GM13976 (cell line): ENCODE results near the gene FBP2.

Experiments
- DNase-seq: peaks from one replicate; pipeline ENCODE4 v3.0.0; 2012; ENCODE audit warnings: low spot score
- CTCF ChIP-seq: IDR thresholded peaks from 2 replicates; pipeline ENCODE4 v1.5.1; 2012; ENCODE audit warnings: borderline replicate concordance, mild to moderate bottlenecking; ENCODE audit not compliant: insufficient read depth; ENCODE audit errors: extremely low read depth, missing control alignments, control extremely low read depth
- in situ Hi-C: fragments of 300-500 bp; cut with MboI; formaldehyde crosslinking; loops from one replicate; pipeline ENCODE4 v1.12.0; 2022; ENCODE audit warnings: low sequenced_read_pairs, mixed read lengths, inconsistent platforms; ENCODE audit not compliant: unreplicated experiment

The FBP2 gene

GRCh38 chr9:94632737-94633136 lies 39.1 kb upstream of the FBP2 start:
- no peak for DNase-seq
- in situ Hi-C loops = no loop called here
- TF ChIP-seq CTCF = no peak

- in situ Hi-C loops = no loop called here
- DNase-seq = no peak
- no peak for TF ChIP-seq CTCF
These were observed 38.0 kb upstream of the FBP2 start for GRCh38 chr9:94631599-94631998.

DNA sequence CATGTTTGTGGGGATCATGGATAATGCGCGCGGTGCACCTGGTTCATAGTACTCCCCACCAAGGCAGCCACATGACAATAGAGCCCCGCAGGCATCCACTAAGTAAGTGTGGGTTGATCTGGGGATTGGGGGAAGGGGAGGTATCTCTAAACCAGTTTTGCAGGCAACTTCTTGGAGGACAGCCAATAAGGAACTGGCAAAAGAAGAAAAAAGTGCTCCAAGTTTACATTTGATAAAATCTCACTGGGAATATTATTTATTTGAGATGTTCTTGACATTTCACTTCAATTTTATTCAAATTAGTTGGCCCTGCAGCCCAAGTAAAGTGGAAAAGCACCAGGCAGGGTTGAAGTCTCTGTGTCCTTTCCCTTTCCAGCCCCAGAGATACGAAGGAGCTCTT lies 37.2 kb upstream of the FBP2 start:
- in situ Hi-C loops = no loop called here
- DNase-seq = no peak
- TF ChIP-seq CTCF = no peak

DNA sequence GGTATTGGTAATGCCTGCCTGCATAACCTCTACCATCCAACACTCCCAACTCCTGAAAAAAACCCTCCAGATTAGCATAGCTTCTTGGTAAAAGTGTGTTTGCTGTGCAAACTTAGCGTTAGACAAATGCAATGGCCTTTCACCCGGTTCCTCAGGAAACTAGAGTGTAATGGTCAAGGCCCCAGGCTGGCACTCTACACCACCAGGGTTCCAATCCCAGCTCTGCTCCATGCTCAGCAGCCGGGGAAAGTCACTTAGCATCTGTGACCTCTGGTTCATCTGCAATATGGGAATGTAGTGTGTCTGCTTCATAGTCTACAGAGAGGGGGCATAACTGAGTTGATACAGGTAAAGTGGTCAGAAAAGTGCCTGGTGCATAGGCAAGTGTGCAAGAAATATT lies 36.7 kb upstream of the FBP2 start:
- in situ Hi-C loops = no loop called here
- TF ChIP-seq CTCF = no peak
- no peak for DNase-seq

- no peak for TF ChIP-seq CTCF
- in situ Hi-C loops = no loop called here
- no peak for DNase-seq
These were observed 33.7 kb upstream of the FBP2 start for GRCh38 chr9:94627287-94627686.

GRCh38 chr9:94625835-94626234 lies 32.2 kb upstream of the FBP2 start:
- DNase-seq = no peak
- in situ Hi-C loops = no loop called here
- no peak for TF ChIP-seq CTCF

DNA sequence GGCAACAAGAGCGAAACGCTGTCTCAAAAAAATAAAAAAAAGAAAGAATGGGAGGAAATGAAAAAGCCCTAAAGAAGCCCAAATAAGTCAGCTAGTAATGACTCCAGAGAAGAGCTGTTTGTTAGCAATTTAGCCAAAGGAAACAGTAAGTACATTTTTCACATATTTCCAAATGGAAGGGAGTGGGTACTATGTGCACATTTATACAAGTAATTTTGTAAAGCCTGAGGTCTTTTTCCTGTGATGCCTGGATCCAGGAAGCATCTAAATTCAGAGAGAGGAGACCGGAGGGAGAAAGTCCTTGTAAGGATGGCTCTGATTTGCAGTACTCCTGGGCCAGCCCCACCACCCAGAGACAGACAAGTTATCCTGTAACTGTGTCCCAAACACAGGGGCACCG lies 31.0 kb upstream of the FBP2 start:
- in situ Hi-C loops = no loop called here
- no peak for TF ChIP-seq CTCF
- DNase-seq = no peak
